ENCODE measurements around the gene KRTAP4-6.

DNA sequence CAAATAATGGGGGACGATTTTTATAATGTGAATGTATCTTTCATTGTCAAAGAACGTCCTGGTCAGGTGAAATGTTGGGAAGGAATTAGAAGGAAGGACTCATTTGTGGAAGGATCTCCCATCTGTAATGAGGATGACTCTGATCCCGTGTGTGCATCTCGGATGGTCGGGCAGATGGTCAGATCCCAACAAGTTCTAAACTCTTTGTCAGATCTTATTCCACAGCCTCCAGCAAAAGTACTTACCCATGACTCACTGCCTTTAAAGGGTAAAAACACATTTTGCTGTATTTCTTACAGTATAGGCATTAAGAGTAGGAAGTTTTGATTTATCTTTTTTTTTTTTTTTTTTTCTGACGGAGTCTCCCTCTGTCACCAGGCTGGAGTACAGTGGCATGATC is 41.9 kb downstream of the KRTAP4-6 start:
- TF ChIP-seq, protein P1, sequence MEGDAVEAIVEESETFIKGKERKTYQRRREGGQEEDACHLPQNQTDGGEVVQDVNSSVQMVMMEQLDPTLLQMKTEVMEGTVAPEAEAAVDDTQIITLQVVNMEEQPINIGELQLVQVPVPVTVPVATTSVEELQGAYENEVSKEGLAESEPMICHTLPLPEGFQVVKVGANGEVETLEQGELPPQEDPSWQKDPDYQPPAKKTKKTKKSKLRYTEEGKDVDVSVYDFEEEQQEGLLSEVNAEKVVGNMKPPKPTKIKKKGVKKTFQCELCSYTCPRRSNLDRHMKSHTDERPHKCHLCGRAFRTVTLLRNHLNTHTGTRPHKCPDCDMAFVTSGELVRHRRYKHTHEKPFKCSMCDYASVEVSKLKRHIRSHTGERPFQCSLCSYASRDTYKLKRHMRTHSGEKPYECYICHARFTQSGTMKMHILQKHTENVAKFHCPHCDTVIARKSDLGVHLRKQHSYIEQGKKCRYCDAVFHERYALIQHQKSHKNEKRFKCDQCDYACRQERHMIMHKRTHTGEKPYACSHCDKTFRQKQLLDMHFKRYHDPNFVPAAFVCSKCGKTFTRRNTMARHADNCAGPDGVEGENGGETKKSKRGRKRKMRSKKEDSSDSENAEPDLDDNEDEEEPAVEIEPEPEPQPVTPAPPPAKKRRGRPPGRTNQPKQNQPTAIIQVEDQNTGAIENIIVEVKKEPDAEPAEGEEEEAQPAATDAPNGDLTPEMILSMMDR (conservative IDR thresholded peaks at IDR 0.05; ENCODE audit: low read depth, low read length) = no peak
- TF ChIP-seq EZH2 (IDR thresholded peaks at IDR 0.05; ENCODE audit: low read length, unreplicated experiment) (no peak), EZH2phosphoT487 (IDR thresholded peaks at IDR 0.05; ENCODE audit: borderline replicate concordance, low read length) (no peak)
